ENCODE measurements around the gene MAN2B2.

The MAN2B2 gene

DNA sequence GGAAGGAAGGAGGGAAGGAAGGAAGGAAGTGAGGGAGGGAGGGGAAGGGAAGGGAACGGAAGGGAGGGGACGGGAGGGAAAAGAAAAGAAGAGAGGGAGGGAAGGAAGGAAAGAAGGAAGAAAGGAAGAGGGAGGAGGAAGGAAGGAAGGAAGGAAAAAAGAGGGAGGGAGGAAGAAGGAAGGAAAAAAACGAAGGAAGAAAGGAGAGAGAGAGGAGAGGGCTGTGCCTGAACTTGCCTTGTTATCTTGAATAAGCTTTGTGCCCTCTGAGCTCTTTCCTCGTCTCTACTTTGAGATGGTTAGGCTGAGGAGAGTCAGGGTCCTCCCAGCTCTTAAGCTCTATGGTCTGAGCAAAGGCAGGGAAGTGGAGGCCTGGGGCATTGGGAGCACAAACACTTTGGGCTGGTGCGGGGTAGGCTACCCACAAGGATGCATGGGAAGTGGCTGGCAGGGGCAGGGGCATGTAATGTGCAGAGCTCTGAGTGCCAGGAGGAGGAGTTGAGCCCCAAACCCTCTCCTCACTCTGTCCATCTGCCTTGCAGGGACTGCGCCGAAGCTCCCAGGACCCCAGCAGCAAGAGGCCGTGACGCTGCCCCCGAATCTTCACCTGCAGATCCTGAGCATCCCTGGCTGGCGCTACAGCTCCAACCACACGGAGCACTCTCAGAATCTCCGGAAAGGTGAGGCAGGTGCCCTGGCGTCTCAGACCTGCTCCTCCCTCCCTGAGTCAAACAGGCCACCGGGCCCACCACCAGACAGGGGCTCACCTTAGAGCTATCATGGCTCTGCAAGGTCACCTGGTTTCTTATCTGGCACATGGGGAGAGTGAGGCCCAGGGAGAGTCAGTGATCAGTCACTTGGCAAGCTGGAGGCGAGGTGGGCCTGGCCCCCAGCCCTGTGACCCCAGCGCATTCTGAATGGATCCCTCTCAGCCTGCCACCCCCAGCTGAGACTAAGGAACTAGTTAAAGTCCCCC lies 39.0 kb downstream of the MAN2B2 start:
- TF ChIP-seq CTCF (IDR thresholded peaks at IDR 0.05), result no peak

DNA sequence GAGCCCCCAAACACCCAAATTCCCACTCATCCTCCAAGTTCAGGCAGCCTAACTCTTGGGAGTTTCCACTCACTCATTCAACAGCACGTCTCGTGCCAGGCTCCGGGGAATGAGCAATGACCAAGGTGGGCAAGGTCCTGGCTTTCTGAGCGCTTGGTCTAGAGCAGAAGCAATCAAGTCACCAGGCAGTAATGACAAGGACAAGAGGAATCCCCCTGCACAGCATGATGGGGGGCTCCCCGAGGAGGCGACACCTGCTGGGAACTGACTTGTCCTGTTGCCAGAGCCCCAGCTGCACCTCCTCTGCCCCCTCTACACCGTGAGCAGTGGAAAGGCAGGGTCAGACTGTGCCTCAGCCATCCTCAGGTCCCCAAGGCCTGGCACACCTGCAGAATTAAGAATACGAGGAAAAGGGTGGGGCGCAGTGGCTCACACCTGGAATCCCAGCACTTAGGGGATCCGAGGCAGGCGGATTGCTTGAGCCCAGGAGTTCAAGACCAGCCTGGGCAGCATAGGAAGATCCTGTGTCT lies 39.8 kb downstream of the MAN2B2 start:
- no peak for TF ChIP-seq CTCF (IDR thresholded peaks at IDR 0.05)

DNA sequence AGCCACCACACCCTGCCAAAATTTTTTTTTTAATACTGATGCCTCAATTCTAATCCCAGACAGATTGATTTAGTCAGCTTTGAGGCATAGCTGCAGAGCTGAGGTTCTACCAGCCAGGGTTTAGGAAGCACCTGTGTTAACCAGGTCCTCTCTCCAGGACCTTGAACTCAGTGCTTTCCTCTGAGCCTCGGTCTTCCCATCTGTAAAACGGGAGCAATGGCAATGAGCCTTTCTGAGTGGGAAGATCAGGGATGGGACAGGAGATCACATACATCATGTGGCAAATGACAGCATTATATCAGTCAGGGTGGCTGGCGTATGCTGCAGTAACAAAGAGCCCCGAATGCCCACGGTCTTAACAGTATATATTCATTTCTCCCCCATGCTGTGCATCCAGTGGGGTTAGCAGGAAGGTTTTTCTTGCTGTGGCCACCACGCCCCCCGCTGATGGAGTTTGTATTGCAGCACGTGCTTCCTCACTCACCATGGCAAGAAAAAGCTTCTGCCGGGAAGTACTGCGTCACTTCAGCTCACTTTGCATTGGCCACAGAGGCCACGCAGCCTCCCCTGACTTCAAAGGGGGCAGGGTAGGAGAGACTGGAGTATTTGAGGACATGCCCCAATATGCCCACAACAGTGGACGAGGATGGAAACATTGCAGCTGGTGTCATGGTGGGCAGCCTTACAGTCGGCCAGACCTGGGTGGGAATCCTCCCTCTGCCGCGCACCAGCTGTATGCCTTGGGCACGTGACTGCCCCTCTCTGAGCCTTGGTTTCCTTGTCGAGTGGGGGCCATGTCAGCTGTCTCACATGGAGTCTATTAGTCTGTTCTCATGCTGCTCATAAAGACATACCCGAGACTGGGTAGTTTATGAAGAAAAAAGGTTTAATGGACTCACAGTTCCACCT lies 41.4 kb downstream of the MAN2B2 start:
- no peak for TF ChIP-seq CTCF (IDR thresholded peaks at IDR 0.05)

- no peak for TF ChIP-seq CTCF (IDR thresholded peaks at IDR 0.05)
Observed at GRCh38 chr4:6617246-6617645, 42.3 kb downstream of the MAN2B2 start.

GRCh38 chr4:6618386-6619115 lies 43.6 kb downstream of the MAN2B2 start:
- no peak for TF ChIP-seq CTCF (IDR thresholded peaks at IDR 0.05)

- TF ChIP-seq CTCF (IDR thresholded peaks at IDR 0.05), result no peak
Observed at GRCh38 chr4:6619116-6619465, 44.1 kb downstream of the MAN2B2 start.
